DND-41 (cell line): Measurements from ENCODE around the gene RPUSD4.

Source experiments
- ATAC-seq: fragments of 200-7000 bp; cut with Tn5 transposase; 3 replicates; pipeline ENCODE4 v1.9.1; 2021; ENCODE audit warnings: low read depth; ENCODE audit not compliant: insufficient read depth
- DNase-seq: peaks from one replicate; pipeline ENCODE4 v3.0.0-alpha.2; 2020
- H2AFZ ChIP-seq: 2 replicates; pipeline ENCODE4 v1.6.0; 2012; ENCODE audit warnings: low read depth, low read length
- H3K27ac ChIP-seq: 2 replicates; pipeline ENCODE4 v1.5.1; 2012; ENCODE audit warnings: low read length, inconsistent platforms
- H3K27me3 ChIP-seq: fragments of 200-600 bp; sonication (generic); 2 replicates; pipeline ENCODE4 v1.6.0; 2012; ENCODE audit warnings: low read length, mild to moderate bottlenecking, inconsistent platforms; ENCODE audit not compliant: insufficient read depth, poor library complexity
- H3K36me3 ChIP-seq: 2 replicates; pipeline ENCODE4 v1.5.1; 2012; ENCODE audit warnings: low read length, inconsistent platforms; ENCODE audit not compliant: insufficient read depth
- H3K4me1 ChIP-seq: 2 replicates; pipeline ENCODE4 v1.5.1; 2012; ENCODE audit warnings: mild to moderate bottlenecking, low read length; ENCODE audit not compliant: insufficient read depth
- H3K4me2 ChIP-seq: 2 replicates; pipeline ENCODE4 v1.6.0; 2012; ENCODE audit warnings: mild to moderate bottlenecking, moderate library complexity, low read length, inconsistent platforms; ENCODE audit not compliant: insufficient read depth
- H3K4me3 ChIP-seq, 2 experiments: fragments of 200-600 bp in 1 of 2; shearing (Covaris generic) in 1 of 2; 2 replicates each; pipeline ENCODE4 v1.5.1; 2012 to 2016; ENCODE audit warnings: inconsistent platforms in 2 of 2, low read length in 2 of 2, mild to moderate bottlenecking in 2 of 2, low read depth in 1 of 2, moderate library complexity in 1 of 2
- H3K79me2 ChIP-seq: 2 replicates; pipeline ENCODE4 v1.6.0; 2012; ENCODE audit warnings: low read length, inconsistent platforms; ENCODE audit not compliant: insufficient read depth
- H3K9ac ChIP-seq: 2 replicates; pipeline ENCODE4 v1.6.0; 2012; ENCODE audit warnings: low read depth, mild to moderate bottlenecking, inconsistent platforms, low read length, moderate library complexity
- H3K9me3 ChIP-seq: 2 replicates; pipeline ENCODE4 v1.5.1; 2012; ENCODE audit warnings: low read length, moderate library complexity, mild to moderate bottlenecking, inconsistent platforms; ENCODE audit not compliant: insufficient read depth, severe bottlenecking
- H4K20me1 ChIP-seq: 2 replicates; pipeline ENCODE4 v1.6.0; 2012; ENCODE audit warnings: low read length; ENCODE audit not compliant: insufficient read depth
- CTCF ChIP-seq: IDR thresholded peaks from 2 replicates; pipeline ENCODE4 v1.5.1; 2012; ENCODE audit warnings: borderline replicate concordance, low read length, moderate library complexity, mild to moderate bottlenecking; ENCODE audit not compliant: poor library complexity, severe bottlenecking; ENCODE audit errors: extremely low read depth
- EZH2 ChIP-seq: IDR thresholded peaks from 3 replicates; pipeline ENCODE4 v1.6.1; 2012; ENCODE audit warnings: borderline replicate concordance, low read depth, mild to moderate bottlenecking, moderate library complexity, low read length, inconsistent platforms; ENCODE audit not compliant: severe bottlenecking

The RPUSD4 gene

GRCh38 chr11:126202646-126203359, 8.6 kb downstream of the RPUSD4 start:
- no peaks in the 10 kb centered on the region; the same call in 1 of the 2 replicates for H4K20me1 ChIP-seq
- no peak overlapping the region for H3K4me2 ChIP-seq
- TF ChIP-seq EZH2: no peak
- TF ChIP-seq CTCF: no peak
- no peak overlapping the region for H3K27ac ChIP-seq
- no peak for ATAC-seq
- no peaks in the 10 kb centered on the region for H3K4me1 ChIP-seq
- H3K4me3 ChIP-seq: no peak overlapping the region
- no peaks in the 10 kb centered on the region for H3K79me2 ChIP-seq
- H3K9ac ChIP-seq: no peak overlapping the region
- H3K27me3 ChIP-seq: no peaks in the 10 kb centered on the region
- no peak for DNase-seq
- peaks cover 1% of the 10 kb centered on the region for H3K9me3 ChIP-seq
- peaks cover 93% of the 10 kb centered on the region for H3K36me3 ChIP-seq
- no peak overlapping the region for H2AFZ ChIP-seq

GRCh38 chr11:126198648-126199047, 12.8 kb downstream of the RPUSD4 start:
- no peaks in the 10 kb centered on the region for H3K4me1 ChIP-seq

DNA sequence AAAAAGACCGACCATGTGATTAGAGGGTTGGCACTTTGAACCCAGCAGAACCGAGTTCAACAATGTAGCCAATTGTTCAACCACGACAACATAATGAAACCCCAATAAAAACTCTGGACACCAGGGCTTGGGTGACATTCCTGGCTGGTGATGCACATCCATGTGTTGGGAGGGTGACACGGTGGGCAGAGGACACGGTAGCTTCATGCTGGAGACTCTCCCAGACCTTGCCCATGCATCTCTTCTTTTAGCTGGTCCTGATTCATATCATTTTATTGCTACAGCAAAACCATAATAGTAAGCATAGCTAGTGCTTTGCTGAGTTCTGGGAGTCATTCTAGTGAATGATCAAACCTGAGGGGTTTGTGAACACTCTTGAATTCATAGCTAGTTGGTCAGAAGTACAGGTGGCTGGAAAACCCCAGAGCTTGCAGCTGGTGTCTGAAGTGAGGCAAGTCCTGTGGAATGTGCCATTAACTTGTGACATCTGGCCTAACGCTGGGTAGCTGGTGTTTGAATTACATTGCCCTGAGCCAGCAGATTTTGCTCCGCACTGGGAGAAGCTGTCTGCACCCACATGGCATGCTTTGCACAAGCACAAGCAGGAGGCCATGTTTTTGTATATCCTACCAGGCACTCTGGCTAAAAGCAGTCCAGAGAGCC, 14.0 kb downstream of the RPUSD4 start:
- H4K20me1 ChIP-seq: peaks cover 3% of the 10 kb centered on the region; the same call in 1 of the 2 replicates

More at GRCh38 chr11:126198648-126199047, 12.8 kb downstream of the RPUSD4 start:
- H4K20me1 ChIP-seq: no peaks in the 10 kb centered on the region; the same call in 1 of the 2 replicates
- no peak overlapping the region for H3K4me3 ChIP-seq
- H2AFZ ChIP-seq: no peak overlapping the region
- H3K27ac ChIP-seq: no peak overlapping the region
- DNase-seq: no peak
- H3K79me2 ChIP-seq: no peaks in the 10 kb centered on the region
- TF ChIP-seq CTCF: no peak
- no peak for TF ChIP-seq EZH2
- H3K27me3 ChIP-seq: no peaks in the 10 kb centered on the region
- H3K4me2 ChIP-seq: no peak overlapping the region
- no peak overlapping the region for H3K9ac ChIP-seq
- ATAC-seq: no peak
- peaks cover 7% of the 10 kb centered on the region for H3K9me3 ChIP-seq
- peaks cover 86% of the 10 kb centered on the region for H3K36me3 ChIP-seq

DNA sequence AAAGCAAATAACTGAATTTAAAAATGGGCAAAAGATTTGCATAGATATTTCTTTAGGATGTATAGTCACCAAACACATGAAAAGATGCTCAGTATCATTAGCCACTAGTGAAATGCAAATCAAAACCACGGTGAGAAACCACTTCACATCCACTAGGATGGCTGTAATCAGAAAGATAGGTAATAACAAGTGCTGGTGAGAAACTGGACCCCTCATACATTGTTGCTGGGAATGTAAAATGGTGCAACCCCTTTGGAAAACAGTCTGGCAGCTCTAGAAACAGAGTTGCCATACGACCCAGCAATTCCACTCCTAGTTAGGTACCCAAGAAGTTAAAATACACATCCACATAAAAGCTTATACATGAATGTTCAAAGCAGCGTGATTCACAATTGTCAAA, 16.3 kb downstream of the RPUSD4 start:
- ATAC-seq: no peak
- H3K27me3 ChIP-seq: no peaks in the 10 kb centered on the region
- peaks cover 7% of the 10 kb centered on the region for H3K9me3 ChIP-seq
- no peak for TF ChIP-seq CTCF
- no peak for TF ChIP-seq EZH2
- H2AFZ ChIP-seq: no peak overlapping the region
- H4K20me1 ChIP-seq: 0 out of 2 replicates have a peak, but pooled peaks cover 3% of the 10 kb centered on the region
- H3K9ac ChIP-seq: no peak overlapping the region
- H3K36me3 ChIP-seq: peaks cover 82% of the 10 kb centered on the region
- no peak for DNase-seq
- no peak overlapping the region for H3K27ac ChIP-seq
- H3K79me2 ChIP-seq: no peaks in the 10 kb centered on the region
- H3K4me1 ChIP-seq: no peaks in the 10 kb centered on the region
- no peak overlapping the region for H3K4me3 ChIP-seq
- no peak overlapping the region for H3K4me2 ChIP-seq

More for the DNA sequence above, 14.0 kb downstream of the RPUSD4 start:
- H3K4me1 ChIP-seq: no peaks in the 10 kb centered on the region
- H3K4me3 ChIP-seq: no peak overlapping the region
- ATAC-seq: no peak
- H2AFZ ChIP-seq: no peak overlapping the region
- no peaks in the 10 kb centered on the region for H3K79me2 ChIP-seq
- DNase-seq: no peak
- peaks cover 86% of the 10 kb centered on the region for H3K36me3 ChIP-seq
- H3K9ac ChIP-seq: no peak overlapping the region
- no peak overlapping the region for H3K4me2 ChIP-seq
- H3K27me3 ChIP-seq: no peaks in the 10 kb centered on the region
- no peak for TF ChIP-seq EZH2
- H3K9me3 ChIP-seq: peaks cover 7% of the 10 kb centered on the region
- no peak overlapping the region for H3K27ac ChIP-seq
